Right forelimb (tissue), 1 donor: ENCODE results near the gene S100Z.
"Not testable (repeated sequence)": the region's sequence is repeated elsewhere in the genome, so short reads cannot be mapped to it uniquely, and the experiment has no call there.

ENCODE experiments used
- DNase-seq: peaks from one replicate; pipeline ENCODE4 v3.0.0-alpha.2; 2018

S100Z gene

DNA sequence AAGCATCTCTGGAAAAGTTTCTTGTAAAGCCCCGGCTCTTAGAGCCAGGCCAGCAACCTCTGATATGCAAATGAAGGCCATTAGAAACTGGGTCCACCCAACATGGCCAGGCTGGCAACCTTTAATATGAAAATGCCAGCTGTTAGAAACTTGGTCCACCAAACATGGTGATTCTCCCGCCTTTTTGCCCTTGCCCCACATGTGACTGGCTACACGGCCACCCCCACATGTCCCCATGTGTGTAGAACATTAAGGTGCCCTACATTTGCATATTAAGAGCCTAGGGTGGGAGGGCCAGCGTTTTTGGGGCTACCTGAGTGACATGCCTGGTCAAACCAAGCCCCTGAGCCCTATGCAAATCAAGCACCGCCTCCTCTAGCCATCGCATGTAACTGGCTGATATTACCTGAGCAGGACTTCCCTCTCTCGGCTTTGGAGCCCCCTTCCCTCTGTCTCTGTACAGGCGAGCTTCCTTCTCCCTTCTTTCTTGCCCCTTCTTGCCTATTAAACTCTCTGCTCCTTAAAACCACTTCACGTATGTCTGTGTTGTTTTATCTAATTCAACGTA lies 39.0 kb downstream of the S100Z start:
- DNase-seq: no peak

GRCh38 chr5:76893294-76893693 lies 43.5 kb downstream of the S100Z start:
- DNase-seq: no peak

GRCh38 chr5:76896196-76896595 lies 46.4 kb downstream of the S100Z start:
- no peak for DNase-seq

GRCh38 chr5:76901522-76901921 lies 51.7 kb downstream of the S100Z start:
- no peak for DNase-seq

- no peak for DNase-seq
These were observed 58.4 kb downstream of the S100Z start for GRCh38 chr5:76908166-76908565.

- not testable (repeated sequence) for DNase-seq
These were observed 60.6 kb downstream of the S100Z start for GRCh38 chr5:76910344-76910933.

DNA sequence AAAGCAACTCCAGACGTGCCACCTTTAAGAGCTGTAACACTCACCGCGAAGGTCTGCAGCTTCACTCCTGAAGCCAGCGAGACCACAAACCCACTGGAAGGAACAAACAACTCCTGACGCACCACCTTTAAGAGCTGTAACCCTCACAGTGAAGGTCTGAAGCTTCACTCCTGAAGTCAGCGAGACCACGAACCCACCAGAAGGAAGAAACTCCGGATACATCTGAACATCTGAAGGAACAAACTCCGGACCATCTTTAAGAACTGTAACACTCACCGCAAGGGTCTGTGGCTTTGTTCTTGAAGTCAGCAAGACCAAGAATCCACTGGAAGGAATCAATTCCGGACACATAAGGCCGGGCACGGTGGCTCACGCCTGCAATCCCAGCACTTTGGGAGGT lies 64.9 kb downstream of the S100Z start:
- DNase-seq: not testable (repeated sequence)

DNA sequence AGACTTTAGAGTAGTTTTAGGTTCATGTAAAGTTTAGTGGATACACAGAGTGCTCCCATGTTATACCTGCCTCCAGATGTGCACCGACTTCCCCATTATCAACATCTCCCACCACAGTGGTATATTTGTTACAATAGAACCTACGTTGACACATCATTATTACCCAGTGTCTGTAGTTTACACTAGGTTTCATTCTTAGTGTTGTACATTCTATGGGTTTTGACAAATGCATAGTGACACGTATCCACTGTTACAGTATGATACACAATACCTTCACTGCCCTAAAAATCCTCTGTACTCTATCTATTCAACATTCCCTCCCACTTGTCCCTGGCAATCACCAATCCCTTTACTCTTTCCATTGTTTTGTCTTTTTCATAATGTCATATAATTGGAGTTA lies 68.7 kb downstream of the S100Z start:
- no peak for DNase-seq

DNA sequence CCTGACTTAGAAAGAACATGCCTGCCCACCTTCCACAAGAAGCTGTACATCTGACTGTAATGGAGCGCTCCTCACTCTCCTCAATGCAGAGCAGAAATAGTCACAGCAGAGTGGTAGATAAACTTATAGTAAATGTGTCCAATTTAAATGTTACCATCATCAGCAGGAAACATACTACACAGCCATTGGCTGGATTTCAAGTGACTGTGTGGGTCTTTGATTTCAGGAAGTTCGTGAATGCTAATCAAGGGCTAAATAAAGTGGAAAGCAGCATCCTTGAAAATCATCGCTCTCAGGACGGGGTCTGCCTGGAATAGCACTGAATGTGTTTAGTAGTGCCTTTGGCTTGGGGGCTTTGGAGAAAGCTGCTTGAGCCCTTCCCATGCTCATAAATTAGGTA lies 70.7 kb downstream of the S100Z start:
- no peak for DNase-seq

- no peak for DNase-seq
These were observed 76.7 kb downstream of the S100Z start for GRCh38 chr5:76926329-76927105.

GRCh38 chr5:76927961-76928360 lies 78.1 kb downstream of the S100Z start:
- DNase-seq: no peak

- no peak for DNase-seq
These were observed 80.3 kb downstream of the S100Z start for GRCh38 chr5:76930083-76930482.

- DNase-seq: no peak
These were observed 88.4 kb downstream of the S100Z start for GRCh38 chr5:76938177-76938576.

DNA sequence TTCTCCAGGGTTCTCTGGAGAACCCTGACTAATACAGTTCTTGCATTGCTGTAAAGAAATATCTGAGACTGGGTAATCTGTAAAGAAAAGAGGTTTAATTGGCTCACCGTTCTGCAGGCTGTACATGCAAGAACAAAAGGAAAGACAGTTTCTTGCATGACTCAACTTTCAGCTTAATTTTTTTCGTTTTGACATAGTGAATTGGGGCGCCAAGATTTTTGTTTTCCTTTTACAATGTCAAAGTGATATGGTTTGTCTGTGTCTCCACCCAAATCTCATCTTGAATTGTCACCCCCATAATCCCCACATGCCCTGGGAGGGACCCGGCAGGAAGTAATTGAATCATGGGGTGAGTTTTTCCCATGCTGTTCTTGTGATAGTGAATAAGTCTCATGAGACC lies 91.2 kb downstream of the S100Z start:
- DNase-seq: no peak

- DNase-seq: no peak
These were observed 91.6 kb downstream of the S100Z start for GRCh38 chr5:76941442-76941841.

GRCh38 chr5:76942581-76942980 lies 92.8 kb downstream of the S100Z start:
- DNase-seq: no peak

DNA sequence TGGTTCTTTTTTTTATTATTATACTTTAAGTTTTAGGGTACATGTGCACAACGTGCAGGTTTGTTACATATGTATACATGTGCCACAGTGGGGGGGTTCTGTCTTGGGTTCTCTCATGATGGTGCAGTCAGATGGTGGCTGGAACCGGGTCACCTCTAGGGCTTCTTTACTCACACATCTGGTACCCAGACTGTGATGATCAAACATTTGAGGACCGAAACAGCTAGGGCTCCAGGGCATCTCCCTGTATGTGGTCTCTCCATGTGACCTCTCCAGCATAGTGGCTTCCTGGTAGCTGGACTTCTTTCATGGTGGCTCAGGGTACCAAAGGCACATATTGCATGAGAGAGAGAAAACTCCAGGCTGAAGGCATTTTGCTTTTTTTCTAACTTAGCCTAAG lies 93.2 kb downstream of the S100Z start:
- no peak for DNase-seq

DNA sequence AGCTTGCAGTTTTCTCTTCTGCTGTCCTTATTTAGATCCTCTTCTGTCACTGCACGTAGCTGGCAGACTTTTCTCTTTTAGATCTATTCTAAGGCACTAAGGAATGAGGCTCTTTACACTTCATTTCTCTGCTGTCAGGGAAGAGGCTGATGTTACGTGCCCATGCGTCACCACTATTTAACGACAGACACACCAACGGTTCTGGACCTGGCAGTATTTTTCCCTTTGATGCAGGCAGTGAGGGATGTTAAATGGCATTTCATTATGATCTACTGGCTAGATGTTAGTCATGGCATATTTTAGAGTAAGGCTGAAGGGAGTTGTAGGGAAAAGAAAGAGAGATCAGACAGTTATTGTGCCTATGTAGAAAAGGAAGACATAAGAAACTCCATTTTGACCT lies 94.8 kb downstream of the S100Z start:
- DNase-seq: no peak

DNA sequence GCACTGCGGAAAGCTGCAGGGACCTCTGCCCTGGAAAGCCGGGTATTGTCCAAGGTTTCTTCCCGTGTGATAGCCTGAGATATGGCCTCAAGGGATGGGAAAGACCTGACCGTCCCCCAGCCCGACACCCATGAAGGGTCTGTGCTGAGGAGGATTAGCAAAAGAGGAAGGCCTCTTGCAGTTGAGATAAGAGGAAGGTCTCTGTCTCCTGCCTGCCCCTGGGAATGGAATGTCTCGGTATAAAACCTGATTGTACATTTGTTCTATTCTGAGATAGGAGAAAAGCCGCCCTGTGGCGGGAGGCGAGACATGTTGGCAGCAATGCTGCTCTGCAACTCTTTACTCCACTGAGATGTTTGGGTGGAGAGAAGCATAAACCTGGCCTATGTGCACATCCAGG lies 95.4 kb downstream of the S100Z start:
- DNase-seq: not testable (repeated sequence)

GRCh38 chr5:76946090-76946489 lies 96.3 kb downstream of the S100Z start:
- DNase-seq: no peak

DNA sequence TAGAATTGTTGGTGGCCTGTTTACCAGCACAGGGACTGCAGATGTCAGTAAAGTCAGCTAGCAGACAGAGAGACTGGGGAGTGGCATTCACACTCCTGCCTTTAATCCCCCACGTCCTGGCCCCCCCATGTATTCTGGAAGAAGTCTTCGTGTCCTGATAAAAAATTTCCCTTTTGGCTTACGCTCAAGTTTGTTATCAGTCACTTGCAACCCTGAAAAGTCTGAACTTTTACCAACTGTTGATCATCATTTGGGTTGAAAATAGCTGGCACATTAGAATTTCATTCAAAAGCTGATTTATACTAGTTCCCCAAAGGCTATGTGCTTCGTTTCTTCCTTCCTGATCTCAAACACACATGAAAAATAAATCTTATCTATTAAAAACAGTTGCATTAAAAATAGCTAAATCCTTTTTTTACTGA lies 97.3 kb downstream of the S100Z start:
- DNase-seq: no peak

DNA sequence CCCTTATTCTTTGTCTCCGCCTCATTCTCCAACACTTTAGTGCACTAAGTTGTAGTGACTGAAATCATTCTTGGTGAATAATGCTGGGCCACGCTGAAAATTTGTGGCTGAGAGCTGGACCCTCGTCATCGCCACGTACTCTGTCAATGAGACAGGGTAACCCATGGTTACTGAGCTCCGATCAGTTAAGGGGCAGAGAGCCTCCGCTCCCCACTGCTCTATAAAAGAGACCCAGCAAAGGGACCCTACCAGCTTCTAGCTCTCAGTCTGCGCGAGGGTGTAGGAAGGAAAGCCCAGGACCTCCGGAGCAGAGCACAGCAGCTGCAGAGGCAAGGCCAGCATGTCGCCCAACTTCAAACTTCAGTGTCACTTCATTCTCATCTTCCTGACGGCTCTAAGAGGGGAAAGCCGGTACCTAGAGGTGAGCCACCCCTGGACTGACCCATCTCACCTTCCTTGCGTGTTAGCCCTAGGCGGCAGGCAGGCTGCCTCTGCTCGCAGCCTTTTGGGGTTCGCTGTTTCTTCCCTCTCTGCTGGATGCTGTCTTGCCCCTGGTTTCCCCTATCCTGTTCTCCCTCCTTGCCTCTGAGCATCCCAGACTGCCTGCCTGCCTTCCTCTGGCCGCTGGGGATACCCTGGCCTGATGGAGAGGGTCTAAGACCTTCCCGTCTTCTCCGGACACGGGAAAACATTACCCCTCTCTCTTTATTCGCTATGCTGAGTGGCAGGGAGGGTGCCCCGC lies 103.2 kb downstream of the S100Z start, which contains the start of gene CRHBP:
TSS of gene CRHBP (plus strand) at position 251 of the 742 bp plus-strand sequence. CDS start at position 341, 90 bp downstream.
- no peak for DNase-seq

DNA sequence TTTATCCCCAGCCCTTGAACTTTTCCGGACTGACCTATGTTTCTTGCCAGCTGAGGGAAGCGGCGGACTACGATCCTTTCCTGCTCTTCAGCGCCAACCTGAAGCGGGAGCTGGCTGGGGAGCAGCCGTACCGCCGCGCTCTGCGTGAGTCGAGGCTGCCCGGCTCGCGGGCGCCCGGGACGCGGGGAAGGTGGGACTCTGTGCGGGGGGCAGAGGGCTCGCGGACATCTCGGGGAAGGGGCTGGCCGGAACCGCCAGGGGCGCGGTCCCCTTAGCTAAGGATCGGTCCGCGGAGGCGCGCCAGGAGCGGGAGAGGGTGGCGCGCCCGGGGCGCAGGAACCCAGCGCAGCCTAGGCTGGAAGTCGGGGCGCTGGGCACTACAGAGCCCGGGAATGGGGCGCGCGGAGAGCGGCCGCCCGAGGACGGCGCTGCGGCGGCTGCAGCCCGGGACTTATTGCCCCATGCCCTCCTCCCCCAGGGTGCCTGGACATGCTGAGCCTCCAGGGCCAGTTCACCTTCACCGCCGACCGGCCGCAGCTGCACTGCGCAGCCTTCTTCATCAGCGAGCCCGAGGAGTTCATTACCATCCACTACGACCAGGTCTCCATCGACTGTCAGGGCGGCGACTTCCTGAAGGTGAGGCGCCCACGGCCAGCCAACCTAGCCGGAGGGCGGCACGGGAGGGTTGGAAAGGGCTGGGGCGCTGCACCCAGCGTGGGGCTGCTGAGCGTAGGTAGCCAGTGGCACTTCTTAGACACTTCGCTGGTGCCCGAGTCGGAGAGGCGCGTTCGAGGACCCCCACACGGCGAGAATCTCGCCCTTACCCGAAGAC lies 104.0 kb downstream of the S100Z start:
- no peak for DNase-seq
